ENCODE measurements around the gene HIF3A.

- TF ChIP-seq ZNF302 (CRISPR knock-in tag; IDR thresholded peaks at IDR 0.05): no peak
- TF ChIP-seq CTCF (IDR thresholded peaks at IDR 0.05): no peak
- TF ChIP-seq POLR2A (IDR thresholded peaks at IDR 0.05; ENCODE audit: low read length): no peak
- no peak for TF ChIP-seq EP300 (IDR thresholded peaks at IDR 0.05)
- TF ChIP-seq ESRRA (IDR thresholded peaks at IDR 0.05; ENCODE audit: borderline replicate concordance, low read length): no peak
Measured at GRCh38 chr19:46366620-46367292, 69.9 kb downstream of the HIF3A start.

All from A549 (cell line).